A673 (cell line): ENCODE data around the gene SIGLEC9.

Source experiments
- CTCF ChIP-seq: fragments of 300-800, 200-600 bp; sonication (generic); conservative IDR thresholded peaks from 2 replicates; pipeline ENCODE4 v1.5.1; 2017; ENCODE audit warnings: low read depth, mild to moderate bottlenecking, antibody characterized with exemption, low read length, moderate library complexity, mixed read lengths
- EZH2 ChIP-seq: fragments of 200-600 bp; sonication (generic); IDR thresholded peaks from 2 replicates; pipeline ENCODE4 v1.6.1; 2017; ENCODE audit warnings: borderline replicate concordance, low read depth, mild to moderate bottlenecking, mixed read lengths, antibody characterized with exemption, low read length; ENCODE audit not compliant: poor library complexity, severe bottlenecking

- TF ChIP-seq CTCF = no peak
- TF ChIP-seq EZH2 = no peak
Measured at GRCh38 chr19:51168564-51169282, 44.0 kb downstream of the SIGLEC9 start.
